Measurements from ENCODE around the gene APOC4. TPM values are rescaled to one million over a fixed set of nuclear protein-coding genes. Genes with fewer than 3 reads are reported as not detected.
A peak's percentile ranks its signal among the peaks of the same experiment; 100 is the strongest.
"Not testable (repeated sequence)": the region's sequence is repeated elsewhere in the genome, so short reads cannot be mapped to it uniquely, and the experiment has no call there.

Gene APOC4
- total and polyA plus RNA-seq, 2 donors from 2014 or later, result not detected

GRCh38 chr19:44912854-44913253 is 29.2 kb upstream of the APOC4 start:
- Histone ChIP-seq H3K9ac (ENCODE audit: low read length in 3 of 3) (no peak overlapping the region), H3K36me3 (ENCODE audit: control insufficient read depth in 2 of 3, insufficient read depth in 3 of 3, low read length in 3 of 3) (peaks cover 0 to 1% (median 0%) of the 10 kb centered on the region in 3 donors), H3K27ac (ENCODE audit: low read depth in 2 of 2, low read length in 2 of 2) (no peak overlapping the region), H3K27me3 (ENCODE audit: control insufficient read depth, insufficient read depth, low read length) (no peaks in the 10 kb centered on the region), H3K9me3 (ENCODE audit: control insufficient read depth in 2 of 3, insufficient read depth in 1 of 3, low read length in 3 of 3) (no peaks in the 10 kb centered on the region), H3K4me3 (ENCODE audit: low read length in 3 of 3) (no peak overlapping the region), H3K4me1 (ENCODE audit: control insufficient read depth in 2 of 3, insufficient read depth in 2 of 3, low read depth in 1 of 3, low read length in 3 of 3) (no peaks in the 10 kb centered on the region)
- FAIRE-seq, result no peak
- DNase-seq, result no peak
- intact Hi-C loops (cut with DNase I), result no loop called here
- TF ChIP-seq, protein P1, sequence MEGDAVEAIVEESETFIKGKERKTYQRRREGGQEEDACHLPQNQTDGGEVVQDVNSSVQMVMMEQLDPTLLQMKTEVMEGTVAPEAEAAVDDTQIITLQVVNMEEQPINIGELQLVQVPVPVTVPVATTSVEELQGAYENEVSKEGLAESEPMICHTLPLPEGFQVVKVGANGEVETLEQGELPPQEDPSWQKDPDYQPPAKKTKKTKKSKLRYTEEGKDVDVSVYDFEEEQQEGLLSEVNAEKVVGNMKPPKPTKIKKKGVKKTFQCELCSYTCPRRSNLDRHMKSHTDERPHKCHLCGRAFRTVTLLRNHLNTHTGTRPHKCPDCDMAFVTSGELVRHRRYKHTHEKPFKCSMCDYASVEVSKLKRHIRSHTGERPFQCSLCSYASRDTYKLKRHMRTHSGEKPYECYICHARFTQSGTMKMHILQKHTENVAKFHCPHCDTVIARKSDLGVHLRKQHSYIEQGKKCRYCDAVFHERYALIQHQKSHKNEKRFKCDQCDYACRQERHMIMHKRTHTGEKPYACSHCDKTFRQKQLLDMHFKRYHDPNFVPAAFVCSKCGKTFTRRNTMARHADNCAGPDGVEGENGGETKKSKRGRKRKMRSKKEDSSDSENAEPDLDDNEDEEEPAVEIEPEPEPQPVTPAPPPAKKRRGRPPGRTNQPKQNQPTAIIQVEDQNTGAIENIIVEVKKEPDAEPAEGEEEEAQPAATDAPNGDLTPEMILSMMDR (IDR thresholded peaks at IDR 0.05; ENCODE audit: borderline replicate concordance, extremely low read depth, insufficient read depth), result no peak

- H3K27me3 ChIP-seq (ENCODE audit: control insufficient read depth, insufficient read depth, low read length); FAIRE-seq; intact Hi-C loops (cut with DNase I); H3K27ac ChIP-seq (ENCODE audit: low read depth in 2 of 2, low read length in 2 of 2); H3K9me3 ChIP-seq (ENCODE audit: control insufficient read depth in 2 of 3, insufficient read depth in 1 of 3, low read length in 3 of 3); H3K4me3 ChIP-seq (ENCODE audit: low read length in 3 of 3); H3K9ac ChIP-seq (ENCODE audit: low read length in 3 of 3); H3K4me1 ChIP-seq (ENCODE audit: control insufficient read depth in 2 of 3, insufficient read depth in 2 of 3, low read depth in 1 of 3, low read length in 3 of 3); H3K36me3 ChIP-seq (ENCODE audit: control insufficient read depth in 2 of 3, insufficient read depth in 3 of 3, low read length in 3 of 3): not testable (repeated sequence)
- DNase-seq, result peak in 1 of 5 donors; percentile 4
These were observed 28.3 kb upstream of the APOC4 start for GRCh38 chr19:44913512-44914432.

GRCh38 chr19:44914433-44915206 is 27.4 kb upstream of the APOC4 start, which contains the start of gene APOC1:
APOC1 (plus strand) TSS chr19:44914608; CDS start chr19:44914892, 284 bp downstream.
- Histone ChIP-seq H3K9ac (ENCODE audit: low read length in 3 of 3) (peak within 1 kb of the TSS; percentile 27 to 55 (median 46)), H3K4me3 (ENCODE audit: low read length in 3 of 3) (peak within 1 kb of the TSS; percentile 69 to 73 (median 71))
- H3K9me3 ChIP-seq (ENCODE audit: control insufficient read depth in 2 of 3, insufficient read depth in 1 of 3, low read length in 3 of 3); intact Hi-C loops (cut with DNase I); H3K36me3 ChIP-seq (ENCODE audit: control insufficient read depth in 2 of 3, insufficient read depth in 3 of 3, low read length in 3 of 3); H3K27me3 ChIP-seq (ENCODE audit: control insufficient read depth, insufficient read depth, low read length); FAIRE-seq; H3K27ac ChIP-seq (ENCODE audit: low read depth in 2 of 2, low read length in 2 of 2); H3K4me1 ChIP-seq (ENCODE audit: control insufficient read depth in 2 of 3, insufficient read depth in 2 of 3, low read depth in 1 of 3, low read length in 3 of 3): not testable (repeated sequence)
- peak; percentile 89 to 96 (median 95) for DNase-seq

DNA sequence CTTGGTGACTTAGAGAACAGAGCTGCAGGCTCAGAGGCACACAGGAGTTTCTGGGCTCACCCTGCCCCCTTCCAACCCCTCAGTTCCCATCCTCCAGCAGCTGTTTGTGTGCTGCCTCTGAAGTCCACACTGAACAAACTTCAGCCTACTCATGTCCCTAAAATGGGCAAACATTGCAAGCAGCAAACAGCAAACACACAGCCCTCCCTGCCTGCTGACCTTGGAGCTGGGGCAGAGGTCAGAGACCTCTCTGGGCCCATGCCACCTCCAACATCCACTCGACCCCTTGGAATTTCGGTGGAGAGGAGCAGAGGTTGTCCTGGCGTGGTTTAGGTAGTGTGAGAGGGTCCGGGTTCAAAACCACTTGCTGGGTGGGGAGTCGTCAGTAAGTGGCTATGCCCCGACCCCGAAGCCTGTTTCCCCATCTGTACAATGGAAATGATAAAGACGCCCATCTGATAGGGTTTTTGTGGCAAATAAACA is 17.8 kb upstream of the APOC4 start:
- intact Hi-C loops (cut with DNase I), result no loop called here
- FAIRE-seq (no peak), DNase-seq (no peak)
- Histone ChIP-seq H3K9me3 (ENCODE audit: control insufficient read depth in 2 of 3, insufficient read depth in 1 of 3, low read length in 3 of 3) (no peaks in the 10 kb centered on the region), H3K27ac (ENCODE audit: low read depth in 2 of 2, low read length in 2 of 2) (no peak overlapping the region), H3K4me3 (ENCODE audit: low read length in 3 of 3) (no peak overlapping the region), H3K36me3 (ENCODE audit: control insufficient read depth in 2 of 3, insufficient read depth in 3 of 3, low read length in 3 of 3) (no peaks in the 10 kb centered on the region), H3K4me1 (ENCODE audit: control insufficient read depth in 2 of 3, insufficient read depth in 2 of 3, low read depth in 1 of 3, low read length in 3 of 3) (no peaks in the 10 kb centered on the region), H3K9ac (ENCODE audit: low read length in 3 of 3) (no peak overlapping the region), H3K27me3 (ENCODE audit: control insufficient read depth, insufficient read depth, low read length) (no peaks in the 10 kb centered on the region)
- TF ChIP-seq, protein P1 (IDR thresholded peaks at IDR 0.05; ENCODE audit: borderline replicate concordance, extremely low read depth, insufficient read depth), result no peak

Measured in kidney (tissue), 14 donors.